Activated CD8-positive, alpha-beta memory T cell treated with anti-CD3 and anti-CD28 coated beads, Interleukin-2, amount 10 ng/mL, durations not matched to agents 7 days and 5 days (primary cell): ENCODE data around the gene NTM. TPM values are rescaled to one million over a fixed set of nuclear protein-coding genes. Genes with fewer than 3 reads are reported as not detected.

Experiments
- ATAC-seq: fragments of 150-1000 bp; cut with Tn5 transposase; one replicate; pipeline ENCODE4 v1.10.0; 2021; ENCODE audit warnings: moderate library complexity
- CTCF ChIA-PET: fragments of 350-600 bp; sonication (Branson Sonifier 250); formaldehyde crosslinking; loops from one replicate; lab custom pipeline; 2021; ENCODE audit warnings: antibody characterized with exemption; lab: Charles Lee
- DNase-seq: peaks from one replicate; pipeline ENCODE4 v3.0.0-alpha.2; 2020
- H3K27ac Mint-ChIP-seq: one replicate; pipeline ENCODE4 v1.8.0; 2021; ENCODE audit warnings: mild to moderate bottlenecking, mixed read lengths
- H3K27me3 Mint-ChIP-seq: one replicate; pipeline ENCODE4 v1.8.0; 2021; ENCODE audit warnings: mixed read lengths
- H3K36me3 Mint-ChIP-seq: one replicate; pipeline ENCODE4 v1.8.0; 2021; ENCODE audit warnings: mild to moderate bottlenecking, mixed read lengths
- H3K4me1 Mint-ChIP-seq: one replicate; pipeline ENCODE4 v1.8.0; 2021; ENCODE audit warnings: mixed read lengths
- H3K4me3 Mint-ChIP-seq: one replicate; pipeline ENCODE4 v1.8.0; 2021; ENCODE audit warnings: mild to moderate bottlenecking, moderate library complexity, mixed read lengths
- H3K9me3 Mint-ChIP-seq: one replicate; pipeline ENCODE4 v1.8.0; 2022; ENCODE audit warnings: low read depth, mixed read lengths
- total RNA-seq, 2 experiments: library from RNA; stranded (reverse); gene quantifications; one replicate each; pipeline ENCODE4 v1.2.3, GENCODE V29; 2021

The NTM gene
- total RNA-seq, 2 experiments from 2014 or later: not detected

DNA sequence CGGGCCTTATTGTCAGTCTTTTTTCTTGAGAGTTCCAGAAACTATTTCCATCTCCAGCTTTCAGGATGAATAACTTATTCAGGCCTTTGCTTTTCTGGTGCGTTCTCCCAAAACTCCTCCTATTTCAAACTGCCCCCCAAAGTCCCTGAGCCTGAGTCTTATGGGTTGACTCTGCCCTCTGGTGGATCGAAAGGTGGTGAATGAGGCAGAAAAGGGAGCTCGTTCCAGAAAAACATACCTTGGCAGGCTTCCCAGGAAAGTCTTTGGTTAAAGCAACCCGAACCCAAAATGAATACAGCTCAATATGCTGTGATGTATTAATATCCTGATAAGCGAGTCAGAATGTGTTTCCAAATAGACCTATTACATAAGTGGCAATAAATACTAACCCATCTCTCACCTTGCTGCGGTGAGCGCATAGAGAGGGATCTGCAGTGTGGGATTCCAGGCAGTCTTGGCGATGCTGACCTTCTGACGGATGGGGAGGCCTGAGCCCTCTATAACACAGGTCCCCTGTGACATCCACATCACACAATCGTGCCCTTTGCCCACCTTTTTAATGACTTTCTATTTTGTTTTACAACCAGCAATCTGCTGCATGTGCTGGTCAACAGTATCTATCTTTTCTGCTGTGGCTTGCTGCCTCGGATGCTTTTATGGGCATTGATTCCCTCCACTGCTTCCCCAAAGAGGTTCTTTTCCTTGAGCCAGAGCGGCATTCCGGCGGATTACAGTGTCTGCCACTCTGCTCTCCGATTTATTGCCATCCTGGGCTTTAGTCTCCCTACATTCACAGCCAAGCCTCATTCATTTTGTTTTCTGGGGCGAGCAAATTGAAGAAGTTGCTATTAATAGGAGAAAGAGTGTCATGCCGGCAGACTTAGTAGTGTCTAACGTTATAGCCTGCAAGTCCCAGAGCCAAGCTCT lies 756.8 kb downstream of the NTM start:
- Mint-ChIP-seq H3K27me3 (no peaks in the 10 kb centered on the region), H3K36me3 (no peaks in the 10 kb centered on the region), H3K4me1 (no peaks in the 10 kb centered on the region), H3K4me3 (no peak overlapping the region), H3K27ac (no peak overlapping the region), H3K9me3 (no peaks in the 10 kb centered on the region)
- ATAC-seq (no peak), DNase-seq (no peak)
- CTCF ChIA-PET: interaction anchor here (1.1 kb wide), 1 partner anchor 433 kb away, joined by 6 read pairs; no protein-coding TSS in a partner anchor

DNA sequence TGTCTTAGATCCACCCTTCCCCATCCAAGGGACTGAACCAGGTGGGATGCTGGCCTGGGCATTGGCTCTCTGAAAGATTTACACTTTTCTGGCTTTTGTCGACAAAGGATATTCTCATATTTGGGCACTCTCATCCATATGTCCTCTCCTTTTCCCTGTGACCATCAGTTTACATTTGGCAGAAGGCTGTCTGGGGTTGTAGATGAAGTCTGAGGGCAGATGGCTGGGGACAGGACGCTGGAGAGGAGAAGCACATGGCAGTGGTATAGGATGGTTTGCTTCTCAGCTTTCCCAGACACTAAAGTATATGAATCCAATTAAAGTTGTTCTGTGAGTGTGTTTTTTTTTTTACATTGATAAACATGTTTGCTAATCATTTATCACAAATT lies 757.5 kb downstream of the NTM start:
- no peaks in the 10 kb centered on the region for H3K36me3 Mint-ChIP-seq
- no peak overlapping the region for H3K4me3 Mint-ChIP-seq
- H3K4me1 Mint-ChIP-seq: no peaks in the 10 kb centered on the region
- H3K27me3 Mint-ChIP-seq: no peaks in the 10 kb centered on the region
- no peak overlapping the region for H3K27ac Mint-ChIP-seq
- no peaks in the 10 kb centered on the region for H3K9me3 Mint-ChIP-seq
- no peak for DNase-seq
- CTCF ChIA-PET: no interaction called here
- ATAC-seq: no peak

DNA sequence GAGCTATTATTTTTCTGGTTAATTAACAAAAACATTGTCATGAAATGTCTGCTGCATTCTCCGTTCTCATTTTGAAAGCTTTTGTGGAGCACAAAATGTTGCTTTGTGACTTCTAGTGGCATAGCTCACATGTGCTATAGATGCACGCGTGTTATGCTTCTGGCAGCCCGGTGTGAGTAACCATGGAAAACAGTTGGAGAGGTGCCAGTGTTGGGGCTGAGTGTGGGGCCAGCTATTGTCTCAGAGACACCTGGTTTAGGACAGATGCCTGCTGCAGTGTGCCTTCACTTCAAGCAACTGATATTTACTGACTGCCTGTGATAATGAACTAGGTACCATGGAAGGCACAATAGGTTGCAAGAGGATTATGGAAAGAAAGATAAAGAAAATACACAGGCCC lies 760.6 kb downstream of the NTM start:
- CTCF ChIA-PET: no interaction called here
- DNase-seq (no peak), ATAC-seq (no peak)
- Mint-ChIP-seq H3K27ac (no peak overlapping the region), H3K4me1 (no peaks in the 10 kb centered on the region), H3K36me3 (no peaks in the 10 kb centered on the region), H3K4me3 (no peak overlapping the region), H3K9me3 (no peaks in the 10 kb centered on the region), H3K27me3 (no peaks in the 10 kb centered on the region)

DNA sequence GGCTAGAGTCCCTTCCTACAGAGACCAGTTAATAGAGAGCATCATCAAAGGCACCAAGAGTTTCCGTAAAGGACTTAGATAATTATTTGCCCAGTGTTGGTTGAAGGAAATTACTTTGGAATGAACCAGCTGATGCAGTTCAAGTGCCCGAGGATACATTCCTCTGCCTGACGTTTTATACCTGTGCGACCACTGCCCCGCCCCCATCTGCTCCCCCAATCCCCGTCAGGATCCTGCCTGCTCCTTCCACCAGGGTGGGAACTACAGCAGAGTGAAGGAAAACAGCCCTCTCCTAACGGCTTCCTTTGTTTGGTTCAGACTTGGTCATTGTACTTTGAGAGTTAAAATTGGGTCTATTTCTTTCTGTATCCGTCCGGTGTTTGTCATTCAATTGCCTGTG lies 761.5 kb downstream of the NTM start:
- Mint-ChIP-seq H3K9me3 (no peaks in the 10 kb centered on the region), H3K27me3 (no peaks in the 10 kb centered on the region), H3K4me3 (no peak overlapping the region), H3K4me1 (no peaks in the 10 kb centered on the region), H3K27ac (no peak overlapping the region), H3K36me3 (no peaks in the 10 kb centered on the region)
- CTCF ChIA-PET: interaction anchor here (1.1 kb wide), 1 partner anchor 386 kb away, joined by 3 read pairs; no protein-coding TSS in a partner anchor
- DNase-seq (no peak), ATAC-seq (no peak)

DNA sequence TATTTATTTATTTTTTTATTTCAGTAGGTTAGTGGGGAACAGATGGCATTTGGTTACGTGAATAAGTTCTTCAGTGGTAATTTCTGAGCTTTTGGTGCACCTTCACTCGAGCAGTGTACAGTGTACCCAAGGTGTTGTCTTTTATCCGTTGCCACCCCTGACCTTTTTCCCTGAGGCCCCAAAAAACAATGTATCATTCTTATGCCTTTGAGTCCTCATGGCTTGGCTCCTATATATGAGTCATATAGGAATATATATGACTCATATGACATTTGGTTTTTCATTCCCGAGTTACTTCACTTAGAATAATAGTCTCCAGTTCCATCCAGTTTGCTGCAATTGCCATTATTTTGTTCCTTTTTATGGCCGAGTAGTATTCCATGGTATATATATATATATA lies 763.9 kb downstream of the NTM start:
- ATAC-seq (no peak), DNase-seq (no peak)
- Mint-ChIP-seq H3K4me1 (no peaks in the 10 kb centered on the region), H3K9me3 (no peaks in the 10 kb centered on the region), H3K27me3 (no peaks in the 10 kb centered on the region), H3K36me3 (no peaks in the 10 kb centered on the region), H3K4me3 (no peak overlapping the region), H3K27ac (no peak overlapping the region)
- CTCF ChIA-PET: no interaction called here

DNA sequence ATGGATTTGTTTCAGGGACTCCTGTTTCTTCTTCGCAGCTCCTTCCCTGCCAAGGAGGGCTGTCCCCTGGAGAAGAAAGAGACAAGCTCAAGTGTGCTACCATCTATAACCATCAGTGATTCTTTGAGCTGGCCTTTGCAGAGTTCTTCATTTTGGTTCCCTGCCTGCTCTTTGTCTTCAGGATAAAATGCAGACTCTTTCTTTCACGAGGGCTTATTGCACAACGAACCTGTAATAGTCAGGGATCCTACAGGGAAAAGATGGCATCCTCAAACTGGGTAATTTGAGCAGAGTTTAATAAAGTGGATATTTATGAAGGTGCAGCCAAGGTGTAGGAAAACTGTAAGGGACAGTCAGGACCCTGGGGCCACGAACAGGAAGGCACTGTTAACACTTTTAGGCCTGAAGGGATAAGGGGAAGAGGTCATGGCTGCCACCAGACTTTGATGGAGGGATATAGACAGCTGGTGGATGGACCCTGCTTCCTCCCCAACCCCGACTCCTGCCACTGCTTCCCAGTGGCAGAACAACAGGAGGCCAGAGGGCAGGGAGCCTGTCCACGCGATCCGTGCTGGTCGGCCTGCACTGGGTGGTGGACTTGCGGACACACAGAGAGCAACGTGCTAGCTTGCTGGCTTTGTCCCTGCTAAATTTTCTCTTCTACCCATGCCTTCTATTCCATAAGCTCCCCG lies 767.0 kb downstream of the NTM start:
- Mint-ChIP-seq H3K4me1 (no peaks in the 10 kb centered on the region), H3K36me3 (no peaks in the 10 kb centered on the region), H3K27me3 (no peaks in the 10 kb centered on the region), H3K4me3 (no peak overlapping the region), H3K9me3 (no peaks in the 10 kb centered on the region), H3K27ac (no peak overlapping the region)
- DNase-seq: no peak
- CTCF ChIA-PET: no interaction called here
- ATAC-seq: no peak

DNA sequence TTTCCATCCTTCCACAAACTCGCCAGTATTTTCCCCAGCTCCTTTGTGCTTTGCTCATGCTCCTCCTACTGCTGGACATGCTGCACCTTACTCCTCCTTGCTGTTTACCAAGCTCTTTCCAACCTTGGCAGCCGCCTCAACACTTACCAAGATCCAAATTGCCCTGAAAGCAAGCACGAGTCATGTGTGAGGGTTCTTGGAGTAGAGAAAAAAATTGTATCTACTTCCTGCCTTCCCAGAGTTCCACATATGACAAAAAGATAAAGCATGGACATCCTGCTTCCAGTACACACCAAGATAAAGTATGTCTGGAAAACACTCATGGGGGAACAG lies 767.5 kb downstream of the NTM start:
- no peak for DNase-seq
- Mint-ChIP-seq H3K4me1 (no peaks in the 10 kb centered on the region), H3K27me3 (no peaks in the 10 kb centered on the region), H3K36me3 (no peaks in the 10 kb centered on the region), H3K4me3 (no peak overlapping the region), H3K27ac (no peak overlapping the region), H3K9me3 (no peaks in the 10 kb centered on the region)
- CTCF ChIA-PET: no interaction called here
- no peak for ATAC-seq

DNA sequence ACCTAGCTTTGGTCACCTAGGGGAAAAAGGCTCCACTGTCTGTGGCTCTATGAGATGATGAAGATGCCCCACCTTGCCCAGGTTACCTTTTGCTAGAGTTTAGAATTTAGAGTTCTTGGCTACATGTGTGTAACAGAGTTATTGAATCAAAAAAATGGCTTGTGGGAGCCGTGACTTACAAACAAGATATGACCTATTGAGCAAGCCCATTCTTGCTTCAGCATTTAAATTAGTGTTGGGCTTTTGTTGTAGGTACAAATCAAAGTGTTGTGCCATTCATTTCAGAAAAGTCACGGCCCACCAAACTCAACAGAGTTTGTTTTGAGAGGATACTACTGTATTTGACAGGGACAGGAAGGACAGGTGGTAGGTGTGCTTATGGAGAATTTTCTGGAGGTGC lies 768.8 kb downstream of the NTM start:
- CTCF ChIA-PET: no interaction called here

DNA sequence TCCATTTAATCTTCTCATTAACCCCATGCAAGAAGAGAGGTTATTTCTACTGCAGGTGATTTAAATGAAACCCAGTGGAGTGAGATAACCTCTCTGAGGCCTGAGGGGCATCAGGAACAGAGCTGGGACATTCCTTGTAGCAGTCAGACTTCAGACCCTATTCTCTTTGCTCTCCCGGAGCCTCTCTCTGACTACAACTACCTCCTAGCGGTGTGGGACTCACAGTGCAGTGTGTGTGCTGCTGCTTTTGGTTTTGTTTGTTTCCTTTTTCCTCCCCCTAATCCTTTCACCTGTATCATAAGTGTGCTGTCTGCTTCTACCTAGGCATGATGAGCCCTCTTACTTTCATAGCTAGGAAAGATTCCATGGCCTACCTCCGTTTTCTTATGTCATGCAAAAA lies 769.6 kb downstream of the NTM start:
- Mint-ChIP-seq H3K27me3 (no peaks in the 10 kb centered on the region), H3K36me3 (no peaks in the 10 kb centered on the region), H3K27ac (no peak overlapping the region), H3K4me3 (no peak overlapping the region), H3K9me3 (no peaks in the 10 kb centered on the region), H3K4me1 (no peaks in the 10 kb centered on the region)
- CTCF ChIA-PET: no interaction called here
- DNase-seq: no peak
- no peak for ATAC-seq

More for the DNA sequence above, 768.8 kb downstream of the NTM start:
- Mint-ChIP-seq H3K27ac (no peak overlapping the region), H3K4me1 (no peaks in the 10 kb centered on the region), H3K9me3 (no peaks in the 10 kb centered on the region), H3K4me3 (no peak overlapping the region), H3K27me3 (no peaks in the 10 kb centered on the region), H3K36me3 (no peaks in the 10 kb centered on the region)
- DNase-seq (no peak), ATAC-seq (no peak)

DNA sequence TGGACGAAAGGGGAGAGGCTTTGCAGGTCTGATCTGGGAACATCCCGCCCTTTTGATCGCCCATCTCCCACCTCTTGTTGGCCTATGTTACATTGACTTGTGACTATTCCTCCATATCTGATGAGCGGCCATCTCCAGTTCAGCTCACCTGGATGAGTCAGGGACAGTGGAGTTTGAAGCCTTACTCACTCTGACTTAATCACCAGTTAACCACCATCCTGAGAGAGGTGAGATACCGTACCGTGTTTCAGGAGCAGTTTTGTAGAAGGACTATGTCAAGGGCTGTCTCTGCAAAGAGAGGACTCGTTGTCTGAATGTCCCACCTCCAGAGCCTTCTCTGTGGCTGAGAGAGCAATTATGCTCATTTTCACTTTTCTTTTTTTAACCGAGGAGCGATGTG lies 771.7 kb downstream of the NTM start:
- no peak overlapping the region for H3K27ac Mint-ChIP-seq
- no peak overlapping the region for H3K4me3 Mint-ChIP-seq
- ATAC-seq: no peak
- no peaks in the 10 kb centered on the region for H3K4me1 Mint-ChIP-seq
- H3K9me3 Mint-ChIP-seq: no peaks in the 10 kb centered on the region
- H3K36me3 Mint-ChIP-seq: no peaks in the 10 kb centered on the region
- no peak for DNase-seq
- CTCF ChIA-PET: no interaction called here
- H3K27me3 Mint-ChIP-seq: no peaks in the 10 kb centered on the region

DNA sequence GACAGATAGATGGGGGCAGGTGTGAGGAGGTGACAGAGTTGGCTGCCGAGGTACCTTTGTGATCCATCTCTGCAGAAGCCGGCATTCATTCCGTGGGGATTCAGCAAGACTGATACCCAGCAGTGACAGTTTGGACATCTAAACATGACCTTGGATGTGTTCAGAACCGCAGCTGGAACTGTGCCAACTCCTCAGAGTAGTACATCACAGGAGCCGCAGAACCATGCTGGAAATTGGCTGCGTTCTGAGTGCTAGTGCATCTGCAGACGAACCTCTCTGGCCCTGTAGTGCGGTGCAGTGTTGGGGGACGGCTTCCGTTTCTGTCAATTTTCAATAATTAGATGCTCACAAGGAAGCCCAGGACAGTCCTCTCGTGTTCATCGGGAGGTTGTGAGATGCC lies 772.1 kb downstream of the NTM start:
- no peak overlapping the region for H3K27ac Mint-ChIP-seq
- no peaks in the 10 kb centered on the region for H3K36me3 Mint-ChIP-seq
- CTCF ChIA-PET: no interaction called here
- H3K9me3 Mint-ChIP-seq: no peaks in the 10 kb centered on the region
- no peak overlapping the region for H3K4me3 Mint-ChIP-seq
- DNase-seq (no peak), ATAC-seq (no peak)
- no peaks in the 10 kb centered on the region for H3K27me3 Mint-ChIP-seq
- no peaks in the 10 kb centered on the region for H3K4me1 Mint-ChIP-seq

DNA sequence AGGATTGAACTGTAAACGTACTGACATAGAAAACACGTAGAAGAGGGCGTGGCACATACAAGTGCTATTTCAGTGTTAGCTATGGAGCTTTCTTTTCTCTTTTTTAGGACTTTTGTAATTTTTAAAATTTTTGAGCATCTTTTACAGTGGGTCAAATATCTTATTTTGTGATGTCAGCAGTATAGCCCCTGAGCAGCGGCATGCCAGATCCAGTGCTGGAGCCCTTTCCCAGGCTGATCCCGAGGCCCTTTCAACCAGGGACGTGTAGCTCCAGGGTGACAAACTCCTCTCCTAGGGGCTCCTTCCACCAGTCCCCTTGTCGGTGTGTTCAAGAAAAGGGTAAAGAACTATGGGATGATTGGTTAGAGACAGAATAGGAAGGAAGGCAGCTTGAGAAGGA lies 777.0 kb downstream of the NTM start:
- ATAC-seq: no peak
- Mint-ChIP-seq H3K4me1 (no peaks in the 10 kb centered on the region), H3K4me3 (no peak overlapping the region), H3K27ac (no peak overlapping the region), H3K9me3 (no peaks in the 10 kb centered on the region), H3K36me3 (no peaks in the 10 kb centered on the region), H3K27me3 (peaks cover 5% of the 10 kb centered on the region)
- no peak for DNase-seq
- CTCF ChIA-PET: no interaction called here

DNA sequence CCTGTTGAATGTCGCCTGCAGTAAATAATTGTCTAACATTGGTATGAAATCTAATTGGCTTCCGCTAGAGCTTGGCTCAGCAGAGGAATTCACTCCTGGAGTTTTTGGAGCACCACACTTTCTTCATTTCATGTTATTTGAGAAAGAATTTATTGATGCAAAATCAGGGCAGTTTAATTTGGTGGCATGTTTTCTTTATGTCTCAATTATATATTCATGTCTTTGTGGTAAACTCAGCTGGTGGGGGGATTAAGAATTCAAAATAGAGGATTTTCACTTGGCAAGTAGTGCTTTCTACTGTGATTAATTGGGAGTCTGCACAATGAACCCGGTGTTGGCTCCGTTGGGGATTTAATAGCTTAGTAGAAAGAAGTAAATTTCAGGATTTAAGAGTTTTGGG lies 784.4 kb downstream of the NTM start:
- Mint-ChIP-seq H3K4me1 (no peaks in the 10 kb centered on the region), H3K4me3 (no peak overlapping the region), H3K36me3 (no peaks in the 10 kb centered on the region), H3K27me3 (peaks cover 6% of the 10 kb centered on the region), H3K27ac (no peak overlapping the region), H3K9me3 (no peaks in the 10 kb centered on the region)
- CTCF ChIA-PET: no interaction called here
- ATAC-seq: no peak
- no peak for DNase-seq

DNA sequence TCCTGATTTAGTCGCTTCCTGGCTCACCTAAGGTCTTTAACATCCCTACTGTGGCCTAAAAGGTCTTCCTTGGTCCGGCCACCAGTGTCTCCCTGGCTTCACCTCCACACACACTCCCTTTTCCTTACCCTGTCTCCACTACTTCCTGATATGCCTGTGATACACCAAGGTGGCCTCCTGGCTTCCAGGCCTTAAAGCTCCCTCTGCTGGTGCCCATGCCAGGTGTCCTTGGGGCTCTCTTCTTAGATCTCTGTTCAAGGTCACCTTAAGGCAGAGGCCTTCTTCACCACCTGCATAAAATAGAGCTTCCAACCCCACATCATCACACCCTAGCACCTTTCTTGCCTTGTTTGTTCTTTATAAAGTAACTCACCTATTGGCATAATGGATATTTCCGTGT lies 787.7 kb downstream of the NTM start:
- CTCF ChIA-PET: no interaction called here
- ATAC-seq (no peak), DNase-seq (no peak)
- no peaks in the 10 kb centered on the region for H3K4me1 Mint-ChIP-seq
- H3K27ac Mint-ChIP-seq: no peak overlapping the region
- H3K27me3 Mint-ChIP-seq: no peaks in the 10 kb centered on the region
- H3K9me3 Mint-ChIP-seq: no peaks in the 10 kb centered on the region
- no peaks in the 10 kb centered on the region for H3K36me3 Mint-ChIP-seq
- no peak overlapping the region for H3K4me3 Mint-ChIP-seq
